Immature natural killer cell (primary cell): ENCODE data around the gene USH2A. TPM values are rescaled to one million over a fixed set of nuclear protein-coding genes. Genes with fewer than 3 reads are reported as not detected.

Source experiments
- DNase-seq, 3 donors: peaks; one replicate each; pipeline ENCODE4 v3.0.0; 2022; ENCODE audit warnings: mixed read lengths in 1 of 3
- H3K27ac Mint-ChIP-seq, 6 donors: one replicate each; pipeline ENCODE4 v1.8.0; 2020; ENCODE audit warnings: mixed read lengths in 6 of 6, mild to moderate bottlenecking in 5 of 6, inconsistent platforms in 4 of 6, moderate library complexity in 3 of 6
- H3K27me3 Mint-ChIP-seq, 3 donors: one replicate each; pipeline ENCODE4 v1.8.0; 2020 to 2021; ENCODE audit warnings: low read depth in 3 of 3, mild to moderate bottlenecking in 3 of 3, mixed read lengths in 3 of 3, moderate library complexity in 3 of 3, inconsistent platforms in 1 of 3
- H3K36me3 Mint-ChIP-seq, 3 donors: one replicate each; pipeline ENCODE4 v1.8.0; 2020; ENCODE audit warnings: mixed read lengths in 3 of 3, inconsistent platforms in 2 of 3, mild to moderate bottlenecking in 2 of 3
- H3K4me1 Mint-ChIP-seq, 2 donors: one replicate each; pipeline ENCODE4 v1.8.0; 2020; ENCODE audit warnings: inconsistent platforms in 2 of 2, mild to moderate bottlenecking in 2 of 2, mixed read lengths in 2 of 2, moderate library complexity in 1 of 2
- H3K4me3 Mint-ChIP-seq, 5 donors: one replicate each; pipeline ENCODE4 v1.8.0; 2020; ENCODE audit warnings: mild to moderate bottlenecking in 5 of 5, mixed read lengths in 5 of 5, inconsistent platforms in 3 of 5, moderate library complexity in 3 of 5
- H3K9me3 Mint-ChIP-seq, 6 donors: one replicate each; pipeline ENCODE4 v1.8.0; 2020; ENCODE audit warnings: mild to moderate bottlenecking in 6 of 6, mixed read lengths in 6 of 6, inconsistent platforms in 4 of 6, moderate library complexity in 3 of 6
- polyA plus RNA-seq, 3 donors: library from polyadenylated mRNA; unstranded; fragments of 300-500 nt; fragmentation: Illumina TruSeq; gene quantifications; one replicate each; pipeline ENCODE4 v1.2.3, GENCODE V29; 2021

The USH2A gene
- polyA plus RNA-seq, 3 donors from 2014 or later, result not detected

- Mint-ChIP-seq H3K27me3 (no peaks in the 10 kb centered on the region), H3K4me1 (no peaks in the 10 kb centered on the region), H3K27ac (no peak overlapping the region), H3K36me3 (peaks cover 0 to 18% (median 5%) of the 10 kb centered on the region in 3 donors), H3K4me3 (no peak overlapping the region), H3K9me3 (peaks cover 0 to 7% (median 2%) of the 10 kb centered on the region in 6 donors)
- no peak for DNase-seq
Measured at GRCh38 chr1:215608646-215609045, 814.6 kb downstream of the USH2A start.

- Mint-ChIP-seq H3K4me1 (no peaks in the 10 kb centered on the region), H3K27ac (no peak overlapping the region), H3K36me3 (peaks cover 0 to 11% (median 0%) of the 10 kb centered on the region in 3 donors), H3K9me3 (peaks cover 0 to 7% (median under 1%) of the 10 kb centered on the region in 6 donors), H3K4me3 (no peak overlapping the region), H3K27me3 (no peaks in the 10 kb centered on the region)
- no peak for DNase-seq
Measured at GRCh38 chr1:215607412-215607811, 815.8 kb downstream of the USH2A start.

- Mint-ChIP-seq H3K36me3 (peaks cover 0 to 9% (median 0%) of the 10 kb centered on the region in 3 donors), H3K9me3 (peaks cover 0 to 7% (median 1%) of the 10 kb centered on the region in 6 donors), H3K27ac (no peak overlapping the region), H3K4me1 (no peaks in the 10 kb centered on the region), H3K4me3 (no peak overlapping the region), H3K27me3 (no peaks in the 10 kb centered on the region)
- DNase-seq, result no peak
Measured at GRCh38 chr1:215606564-215607168, 816.6 kb downstream of the USH2A start.

GRCh38 chr1:215606036-215606435, 817.2 kb downstream of the USH2A start:
- peaks cover 0 to 9% (median 0%) of the 10 kb centered on the region in 3 donors for H3K36me3 Mint-ChIP-seq
- peaks cover 0 to 7% (median 3%) of the 10 kb centered on the region in 6 donors for H3K9me3 Mint-ChIP-seq
- no peak overlapping the region for H3K27ac Mint-ChIP-seq
- no peaks in the 10 kb centered on the region for H3K27me3 Mint-ChIP-seq
- no peak overlapping the region for H3K4me3 Mint-ChIP-seq
- no peak for DNase-seq
- H3K4me1 Mint-ChIP-seq, result no peaks in the 10 kb centered on the region

GRCh38 chr1:215605011-215605621, 818.1 kb downstream of the USH2A start:
- Mint-ChIP-seq H3K27ac (no peak overlapping the region), H3K9me3 (peaks cover 0 to 7% (median 4%) of the 10 kb centered on the region in 6 donors), H3K4me1 (no peaks in the 10 kb centered on the region), H3K4me3 (no peak overlapping the region), H3K27me3 (no peaks in the 10 kb centered on the region), H3K36me3 (peaks cover 0 to 13% (median 0%) of the 10 kb centered on the region in 3 donors)
- no peak for DNase-seq

GRCh38 chr1:215603319-215603718, 819.9 kb downstream of the USH2A start:
- no peak overlapping the region for H3K4me3 Mint-ChIP-seq
- no peak overlapping the region for H3K27ac Mint-ChIP-seq
- peaks cover 0 to 10% (median 0%) of the 10 kb centered on the region in 3 donors for H3K36me3 Mint-ChIP-seq
- H3K4me1 Mint-ChIP-seq, result no peaks in the 10 kb centered on the region
- no peak for DNase-seq
- no peaks in the 10 kb centered on the region for H3K27me3 Mint-ChIP-seq
- peaks cover 0 to 9% (median 3%) of the 10 kb centered on the region in 6 donors for H3K9me3 Mint-ChIP-seq

- DNase-seq, result no peak
- peaks cover 0 to 14% (median 5%) of the 10 kb centered on the region in 3 donors for H3K36me3 Mint-ChIP-seq
- peaks cover 0 to 11% (median 3%) of the 10 kb centered on the region in 6 donors for H3K9me3 Mint-ChIP-seq
- H3K4me3 Mint-ChIP-seq, result no peak overlapping the region
- no peaks in the 10 kb centered on the region for H3K4me1 Mint-ChIP-seq
- H3K27me3 Mint-ChIP-seq, result no peaks in the 10 kb centered on the region
- H3K27ac Mint-ChIP-seq, result no peak overlapping the region
Measured at GRCh38 chr1:215601276-215601675, 822.0 kb downstream of the USH2A start.

GRCh38 chr1:215600867-215601266, 822.4 kb downstream of the USH2A start:
- Mint-ChIP-seq H3K4me1 (no peaks in the 10 kb centered on the region), H3K27me3 (no peaks in the 10 kb centered on the region), H3K36me3 (peaks cover 0 to 18% (median 9%) of the 10 kb centered on the region in 3 donors), H3K27ac (no peak overlapping the region), H3K9me3 (peaks cover 0 to 11% (median 3%) of the 10 kb centered on the region in 6 donors), H3K4me3 (no peak overlapping the region)
- DNase-seq, result no peak

GRCh38 chr1:215600258-215600792, 822.9 kb downstream of the USH2A start:
- no peaks in the 10 kb centered on the region for H3K27me3 Mint-ChIP-seq
- no peak for DNase-seq
- no peak overlapping the region for H3K4me3 Mint-ChIP-seq
- peaks cover 0 to 19% (median 13%) of the 10 kb centered on the region in 3 donors for H3K36me3 Mint-ChIP-seq
- H3K27ac Mint-ChIP-seq, result no peak overlapping the region
- peaks cover 0 to 11% (median 4%) of the 10 kb centered on the region in 6 donors for H3K9me3 Mint-ChIP-seq
- no peaks in the 10 kb centered on the region for H3K4me1 Mint-ChIP-seq

GRCh38 chr1:215599418-215600074, 823.7 kb downstream of the USH2A start:
- peaks cover 0 to 11% (median 4%) of the 10 kb centered on the region in 6 donors for H3K9me3 Mint-ChIP-seq
- no peaks in the 10 kb centered on the region for H3K27me3 Mint-ChIP-seq
- no peak overlapping the region for H3K27ac Mint-ChIP-seq
- peaks cover 0 to 19% (median 13%) of the 10 kb centered on the region in 3 donors for H3K36me3 Mint-ChIP-seq
- no peaks in the 10 kb centered on the region for H3K4me1 Mint-ChIP-seq
- H3K4me3 Mint-ChIP-seq, result no peak overlapping the region
- no peak for DNase-seq

GRCh38 chr1:215597961-215598360, 825.3 kb downstream of the USH2A start:
- Mint-ChIP-seq H3K4me3 (no peak overlapping the region), H3K27me3 (peaks cover 0 to 2% (median 0%) of the 10 kb centered on the region in 3 donors), H3K27ac (no peak overlapping the region), H3K36me3 (peaks cover 0 to 13% (median 13%) of the 10 kb centered on the region in 3 donors), H3K9me3 (peaks cover 0 to 11% (median 1%) of the 10 kb centered on the region in 6 donors), H3K4me1 (peaks cover 0 to 1% of the 10 kb centered on the region in 2 donors)
- no peak for DNase-seq

GRCh38 chr1:215595231-215595630, 828.0 kb downstream of the USH2A start:
- Mint-ChIP-seq H3K4me1 (peaks cover 0 to 3% of the 10 kb centered on the region in 2 donors), H3K36me3 (peaks cover 0 to 13% (median 13%) of the 10 kb centered on the region in 3 donors), H3K27ac (no peak overlapping the region), H3K9me3 (peaks cover 0 to 14% (median 7%) of the 10 kb centered on the region in 6 donors), H3K27me3 (peaks cover 0 to 2% (median 0%) of the 10 kb centered on the region in 3 donors), H3K4me3 (no peak overlapping the region)
- no peak for DNase-seq

GRCh38 chr1:215594640-215595039, 828.6 kb downstream of the USH2A start:
- peaks cover 0 to 15% (median 6%) of the 10 kb centered on the region in 6 donors for H3K9me3 Mint-ChIP-seq
- no peak for DNase-seq
- H3K4me1 Mint-ChIP-seq, result peaks cover 0 to 3% of the 10 kb centered on the region in 2 donors
- peaks cover 0 to 13% (median 13%) of the 10 kb centered on the region in 3 donors for H3K36me3 Mint-ChIP-seq
- peaks cover 0 to 2% (median 0%) of the 10 kb centered on the region in 3 donors for H3K27me3 Mint-ChIP-seq
- no peak overlapping the region for H3K4me3 Mint-ChIP-seq
- no peak overlapping the region for H3K27ac Mint-ChIP-seq
